ENCODE results near the gene AGGF1.
"Not testable (repeated sequence)": the region's sequence is repeated elsewhere in the genome, so short reads cannot be mapped to it uniquely, and the experiment has no call there.

AGGF1 gene

GRCh38 chr5:77087484-77088261 is 57.5 kb downstream of the AGGF1 start:
- peak; percentile 70 for DNase-seq

- no peak for DNase-seq
Measured at GRCh38 chr5:77095189-77095588, 65.0 kb downstream of the AGGF1 start.

- DNase-seq, result peak; percentile 32
Measured at GRCh38 chr5:77101298-77101697, 71.1 kb downstream of the AGGF1 start.

- DNase-seq, result no peak
Measured at GRCh38 chr5:77102549-77102948, 72.3 kb downstream of the AGGF1 start.

- no peak for DNase-seq
Measured at GRCh38 chr5:77103457-77103856, 73.3 kb downstream of the AGGF1 start.

GRCh38 chr5:77104813-77105212 is 74.6 kb downstream of the AGGF1 start:
- no peak for DNase-seq

- DNase-seq, result not testable (repeated sequence)
Measured at GRCh38 chr5:77107035-77107434, 76.8 kb downstream of the AGGF1 start.
